CD14-positive monocyte (primary cell): ENCODE measurements around the gene SCYL1. TPM values are rescaled to one million over a fixed set of nuclear protein-coding genes. Genes with fewer than 3 reads are reported as not detected.

ENCODE experiments used
- DNase-seq, 3 donors: peaks; one replicate each; pipeline ENCODE4 v3.0.0-alpha.2; 2011 to 2022
- H2AFZ ChIP-seq: 2 replicates; pipeline ENCODE4 v1.6.0; 2012; ENCODE audit warnings: mild to moderate bottlenecking, low read depth, low read length, inconsistent platforms; ENCODE audit not compliant: insufficient read depth, poor library complexity, severe bottlenecking
- H3K27ac ChIP-seq, 2 donors: 1 replicate in 1 of 2; 2 replicates in 1 of 2; pipeline ENCODE4 v1.5.1; 2012 to 2013; ENCODE audit warnings: low read length in 2 of 2, control low read depth in 1 of 2, inconsistent platforms in 1 of 2, low read depth in 1 of 2, mild to moderate bottlenecking in 1 of 2
- H3K27me3 ChIP-seq, 2 donors: one replicate each; pipeline versions ENCODE4 v1.6.0 to v1.6.1; 2011 to 2013; ENCODE audit warnings: low read length in 2 of 2; ENCODE audit not compliant: control insufficient read depth in 2 of 2, insufficient read depth in 2 of 2
- H3K36me3 ChIP-seq, 2 donors: replicated peaks in 1 of 2; 1 replicate in 1 of 2; 2 replicates in 1 of 2; pipeline versions ENCODE4 v1.5.1 to v1.6.1; 2012 to 2013; ENCODE audit warnings: low read length in 2 of 2, control low read depth in 1 of 2, inconsistent platforms in 1 of 2, mild to moderate bottlenecking in 1 of 2; ENCODE audit not compliant: insufficient read depth in 2 of 2, control insufficient read depth in 1 of 2
- H3K4me1 ChIP-seq, 2 donors: 1 replicate in 1 of 2; 2 replicates in 1 of 2; pipeline versions ENCODE4 v1.5.1 to v1.6.1; 2012 to 2013; ENCODE audit warnings: low read length in 2 of 2, control low read depth in 1 of 2, inconsistent platforms in 1 of 2, mild to moderate bottlenecking in 1 of 2, moderate library complexity in 1 of 2; ENCODE audit not compliant: insufficient read depth in 2 of 2, control insufficient read depth in 1 of 2
- H3K4me2 ChIP-seq: replicated peaks from 2 replicates; pipeline ENCODE3; 2012; ENCODE audit warnings: low read length, moderate library complexity, mild to moderate bottlenecking; ENCODE audit not compliant: poor library complexity, severe bottlenecking; ENCODE audit errors: extremely low read depth
- H3K4me3 ChIP-seq, 3 experiments: fragments of 200-600 bp in 1 of 3; sonication (generic) in 1 of 3; replicated peaks in 1 of 3; 1 replicate in 2 of 3; 2 replicates in 1 of 3; pipeline ENCODE4 v1.5.1; 2011 to 2013; ENCODE audit warnings: low read length in 3 of 3, mild to moderate bottlenecking in 3 of 3, control low read depth in 2 of 3, low read depth in 2 of 3, inconsistent platforms in 1 of 3, moderate library complexity in 1 of 3
- H3K79me2 ChIP-seq: 2 replicates; pipeline ENCODE4 v1.6.0; 2012; ENCODE audit warnings: mild to moderate bottlenecking, control low read depth, inconsistent platforms, low read length, moderate library complexity; ENCODE audit not compliant: insufficient read depth
- H3K9ac ChIP-seq: 2 replicates; pipeline ENCODE4 v1.6.0; 2017; ENCODE audit warnings: low read length, mild to moderate bottlenecking; ENCODE audit not compliant: insufficient read depth, poor library complexity, severe bottlenecking
- H3K9me3 ChIP-seq, 2 donors: replicated peaks in 1 of 2; 1 replicate in 1 of 2; 2 replicates in 1 of 2; pipeline versions ENCODE4 v1.5.1 to v1.6.1; 2012 to 2013; ENCODE audit warnings: low read length in 2 of 2, control low read depth in 1 of 2; ENCODE audit not compliant: control insufficient read depth in 1 of 2, insufficient read depth in 1 of 2
- H4K20me1 ChIP-seq: 2 replicates; pipeline ENCODE4 v1.6.0; 2012; ENCODE audit warnings: mild to moderate bottlenecking, low read length, control low read depth, moderate library complexity; ENCODE audit not compliant: insufficient read depth
- H3K27ac Mint-ChIP-seq, 7 donors: one replicate each; pipeline ENCODE4 v1.8.0; 2020; ENCODE audit warnings: mild to moderate bottlenecking in 7 of 7, mixed read lengths in 7 of 7, moderate library complexity in 6 of 7, inconsistent platforms in 2 of 7
- H3K27me3 Mint-ChIP-seq, 3 donors: one replicate each; pipeline ENCODE4 v1.8.0; 2021 to 2022; ENCODE audit warnings: low read depth in 3 of 3, mild to moderate bottlenecking in 3 of 3, mixed read lengths in 3 of 3, moderate library complexity in 3 of 3, inconsistent platforms in 1 of 3
- H3K36me3 Mint-ChIP-seq, 2 donors: one replicate each; pipeline ENCODE4 v1.8.0; 2020; ENCODE audit warnings: mixed read lengths in 2 of 2, inconsistent platforms in 1 of 2, mild to moderate bottlenecking in 1 of 2
- H3K4me1 Mint-ChIP-seq: one replicate; pipeline ENCODE4 v1.8.0; 2020; ENCODE audit warnings: mild to moderate bottlenecking, mixed read lengths
- H3K4me3 Mint-ChIP-seq, 2 donors: one replicate each; pipeline ENCODE4 v1.8.0; 2020; ENCODE audit warnings: mild to moderate bottlenecking in 2 of 2, mixed read lengths in 2 of 2, moderate library complexity in 1 of 2
- H3K9me3 Mint-ChIP-seq, 7 donors: one replicate each; pipeline ENCODE4 v1.8.0; 2020 to 2022; ENCODE audit warnings: mixed read lengths in 7 of 7, mild to moderate bottlenecking in 6 of 7, moderate library complexity in 6 of 7, inconsistent platforms in 2 of 7
- WGBS: methylation state at CpG from one replicate; pipeline ENCODE4 v1.1.5; 2013; ENCODE audit warnings: missing lambda C conversion rate; ENCODE audit not compliant: insufficient coverage; 5-methylcytosine and 5-hydroxymethylcytosine counted together
- intact Hi-C, 2 donors: fragments of 100-400 bp; cut with micrococcal nuclease; formaldehyde crosslinking; loops; one replicate each; pipeline versions ENCODE4 v1.15.0 to v1.15.1; 2023
- polyA plus RNA-seq, 3 donors: library from polyadenylated mRNA; depleted of rRNA in 1 of 3; unstranded in 2 of 3; stranded (reverse) in 1 of 3; fragments of 300-500 nt in 2 of 3; fragments of >200 nt in 1 of 3; fragmentation: Illumina TruSeq in 2 of 3; gene quantifications; 1 replicate in 2 of 3; 2 replicates in 1 of 3; pipeline ENCODE4 v1.2.3, GENCODE V29; 2012 to 2021
- TF ChIP-seq, protein P1 (sequence below): fragments of 200-600 bp; IDR thresholded peaks from one replicate; pipeline ENCODE4 v1.8.0; 2022; ENCODE audit warnings: antibody characterized with exemption, mild to moderate bottlenecking

Gene SCYL1
- polyA plus RNA-seq, 3 donors, result 18.6 to 71.6 (median 29.7) TPM

DNA sequence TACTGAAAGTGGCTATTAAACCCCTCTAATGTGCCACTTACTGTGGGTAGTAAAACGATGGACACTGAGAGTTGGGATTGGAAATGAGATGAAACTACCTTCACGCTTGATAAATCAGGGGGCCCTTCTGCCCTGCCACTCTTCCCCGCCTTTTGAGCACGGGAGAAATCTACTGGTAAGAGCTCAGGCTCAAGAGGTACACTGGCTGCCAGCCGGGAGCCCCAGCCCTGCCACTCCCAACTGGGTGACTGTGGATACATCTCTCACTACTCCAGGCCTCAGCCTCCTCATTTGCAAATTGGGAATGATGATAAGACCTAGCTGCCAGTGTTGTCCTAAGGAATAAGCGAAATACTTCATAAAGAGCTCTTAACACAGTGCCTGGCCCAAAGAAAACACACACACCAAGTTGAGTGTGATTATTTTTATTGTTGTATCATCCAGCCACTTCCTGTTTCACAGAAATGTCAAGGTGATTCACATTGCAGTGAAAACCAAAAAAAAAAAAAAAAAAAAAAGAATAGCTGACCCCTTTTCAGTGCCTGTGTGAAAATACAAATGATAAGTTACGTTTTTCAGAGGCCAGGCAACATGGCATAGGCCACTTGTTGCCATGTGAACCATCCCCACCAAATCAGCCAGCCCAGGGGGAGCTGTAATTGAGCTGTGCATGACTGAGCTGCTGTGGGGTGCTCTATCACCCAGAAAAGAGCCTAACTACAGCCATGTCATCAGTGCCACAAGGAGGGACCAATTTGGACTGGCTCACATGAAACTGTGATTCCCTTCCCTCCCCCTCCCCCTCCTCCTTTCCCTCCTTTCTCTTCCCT, 41.0 kb downstream of the SCYL1 start:
- Mint-ChIP-seq H3K36me3 (peaks cover 10 to 16% of the 10 kb centered on the region in 2 donors), H3K4me3 (no peak overlapping the region), H3K27me3 (peaks cover 2 to 4% (median 2%) of the 10 kb centered on the region in 3 donors), H3K4me1 (peaks cover 43% of the 10 kb centered on the region), H3K9me3 (peaks cover 0 to 1% (median 0%) of the 10 kb centered on the region in 7 donors), H3K27ac (peak overlapping the region; percentile 53 to 84 (median 82))
- Histone ChIP-seq H3K27me3 (peaks cover 0 to 3% of the 10 kb centered on the region in 2 donors), H3K9me3 (no peaks in the 10 kb centered on the region), H3K4me2 (peak overlapping the region; percentile 8), H3K27ac (peak overlapping the region in 1 of 2 donors; percentile 57), H2AFZ (no peak overlapping the region), H3K4me3 (no peak overlapping the region), H3K36me3 (peaks cover 0 to 3% of the 10 kb centered on the region in 2 donors), H3K4me1 (peaks cover 35 to 42% of the 10 kb centered on the region in 2 donors), H3K9ac (no peak overlapping the region), H4K20me1 (peaks cover 18% of the 10 kb centered on the region), H3K79me2 (peaks cover 31% of the 10 kb centered on the region)
- 100% methylated on average over 2 of the region's 7 CpGs for WGBS
- TF ChIP-seq, protein P1, sequence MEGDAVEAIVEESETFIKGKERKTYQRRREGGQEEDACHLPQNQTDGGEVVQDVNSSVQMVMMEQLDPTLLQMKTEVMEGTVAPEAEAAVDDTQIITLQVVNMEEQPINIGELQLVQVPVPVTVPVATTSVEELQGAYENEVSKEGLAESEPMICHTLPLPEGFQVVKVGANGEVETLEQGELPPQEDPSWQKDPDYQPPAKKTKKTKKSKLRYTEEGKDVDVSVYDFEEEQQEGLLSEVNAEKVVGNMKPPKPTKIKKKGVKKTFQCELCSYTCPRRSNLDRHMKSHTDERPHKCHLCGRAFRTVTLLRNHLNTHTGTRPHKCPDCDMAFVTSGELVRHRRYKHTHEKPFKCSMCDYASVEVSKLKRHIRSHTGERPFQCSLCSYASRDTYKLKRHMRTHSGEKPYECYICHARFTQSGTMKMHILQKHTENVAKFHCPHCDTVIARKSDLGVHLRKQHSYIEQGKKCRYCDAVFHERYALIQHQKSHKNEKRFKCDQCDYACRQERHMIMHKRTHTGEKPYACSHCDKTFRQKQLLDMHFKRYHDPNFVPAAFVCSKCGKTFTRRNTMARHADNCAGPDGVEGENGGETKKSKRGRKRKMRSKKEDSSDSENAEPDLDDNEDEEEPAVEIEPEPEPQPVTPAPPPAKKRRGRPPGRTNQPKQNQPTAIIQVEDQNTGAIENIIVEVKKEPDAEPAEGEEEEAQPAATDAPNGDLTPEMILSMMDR, result no peak
- intact Hi-C loops, result no loop called here
- peak in 1 of 3 donors; percentile 47 for DNase-seq

DNA sequence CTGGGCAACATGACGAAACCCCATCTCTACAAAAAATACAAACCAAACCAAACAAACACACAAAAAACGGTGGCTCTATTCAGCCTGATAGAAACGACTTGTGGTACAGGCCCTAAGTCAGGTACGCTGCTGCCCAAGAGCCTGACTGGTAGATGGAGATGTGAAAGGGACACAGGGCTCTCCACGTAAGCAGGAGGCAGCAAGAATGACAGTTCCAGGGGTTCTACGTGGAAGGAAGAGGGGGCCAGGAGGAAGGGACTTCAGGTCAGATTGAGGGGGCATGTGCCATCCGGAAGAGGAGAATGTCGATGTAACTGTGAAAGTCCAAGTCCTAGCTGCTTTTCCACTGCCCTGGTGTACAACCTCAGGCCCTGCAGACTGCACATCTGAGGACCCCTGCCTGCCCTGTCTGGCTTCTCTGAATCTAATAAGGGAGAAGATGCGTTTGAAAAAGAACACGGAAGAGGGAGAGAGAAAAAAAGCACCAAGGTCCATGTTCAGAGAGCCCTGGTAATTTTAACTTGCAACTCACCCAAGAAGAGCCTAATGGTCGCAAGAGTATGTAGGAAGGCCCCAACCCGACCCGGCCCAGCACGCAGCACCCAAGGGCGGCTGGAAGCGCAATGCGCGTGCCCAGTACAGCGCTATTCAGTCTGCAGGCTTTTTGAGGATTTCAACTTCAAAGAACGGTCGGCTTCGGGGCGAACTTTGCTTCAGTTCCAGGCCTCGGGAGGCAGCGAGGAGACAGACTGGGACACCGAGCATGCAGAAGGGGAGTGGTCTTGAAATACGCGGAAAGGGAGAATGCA, 44.5 kb downstream of the SCYL1 start:
- Histone ChIP-seq H3K9me3 (no peaks in the 10 kb centered on the region), H3K4me2 (peak overlapping the region; percentile 97), H3K27ac (peak overlapping the region; percentile 95 to 96), H3K36me3 (peaks cover 0 to 3% of the 10 kb centered on the region in 2 donors), H2AFZ (peak overlapping the region; percentile 84), H3K79me2 (peaks cover 55% of the 10 kb centered on the region), H3K9ac (peak overlapping the region; percentile 80), H3K4me1 (peaks cover 60 to 71% of the 10 kb centered on the region in 2 donors), H3K4me3 (peak overlapping the region; percentile 88 to 100 (median 96)), H3K27me3 (no peaks in the 10 kb centered on the region), H4K20me1 (peaks cover 42% of the 10 kb centered on the region)
- peaks cover 10 to 23% of the 10 kb centered on the region in 2 donors for H3K36me3 Mint-ChIP-seq
- H3K4me3 Mint-ChIP-seq, result peak overlapping the region; percentile 95 to 98
- H3K27ac Mint-ChIP-seq, result peak overlapping the region; percentile 95 to 98 (median 98)
- peaks cover 0 to 2% (median 0%) of the 10 kb centered on the region in 3 donors for H3K27me3 Mint-ChIP-seq
- TF ChIP-seq, protein P1, result no peak
- under 1% methylated on average over 24 of the region's 28 CpGs for WGBS
- peak in 1 of 3 donors; percentile 48 for DNase-seq
- intact Hi-C loops, result no loop called here
- peaks cover 0 to 1% (median 0%) of the 10 kb centered on the region in 7 donors for H3K9me3 Mint-ChIP-seq
- peaks cover 68% of the 10 kb centered on the region for H3K4me1 Mint-ChIP-seq
